Gastrocnemius medialis (tissue), 4 donors: ENCODE measurements around the gene GRIK4.

Experiments used
- CTCF ChIP-seq, 5 experiments: fragments of 450-650 bp in 3 of 5; fragments of 200-600 bp in 2 of 5; sonication (generic) in 2 of 5; IDR thresholded peaks in 4 of 5; conservative IDR thresholded peaks in 1 of 5; 1 replicate in 4 of 5; 2 replicates in 1 of 5; pipeline ENCODE4 v1.5.1; 2016 to 2019; ENCODE audit warnings: antibody characterized with exemption in 5 of 5, mild to moderate bottlenecking in 3 of 5, moderate library complexity in 3 of 5
- POLR2A ChIP-seq, 2 donors: fragments of 450-650 bp; IDR thresholded peaks; one replicate each; pipeline ENCODE4 v1.6.1; 2017; ENCODE audit warnings: antibody characterized with exemption in 2 of 2, mild to moderate bottlenecking in 2 of 2, moderate library complexity in 2 of 2

GRCh38 chr11:120551191-120551590 is 39.6 kb downstream of the GRIK4 start:
- no peak for TF ChIP-seq CTCF (IDR thresholded peaks at IDR 0.05 in 4 of 5, conservative IDR thresholded peaks at IDR 0.05 in 1 of 5)
- TF ChIP-seq POLR2A (IDR thresholded peaks at IDR 0.05) = no peak
